PFSK-1 (cell line): ENCODE data around the gene TMUB1.

Experiments
- FOXP2 ChIP-seq: optimal IDR thresholded peaks from 2 replicates; pipeline ENCODE3; 2011; ENCODE audit warnings: borderline replicate concordance, control low read depth, inconsistent platforms; ENCODE audit not compliant: insufficient read depth; ENCODE audit errors: extremely low read length, extremely low read depth
- POLR2AphosphoS5 ChIP-seq: IDR thresholded peaks from 2 replicates; pipeline ENCODE4 v1.6.1; 2012; ENCODE audit warnings: low read depth, mild to moderate bottlenecking, control low read depth, low read length, moderate library complexity
- REST ChIP-seq, 2 experiments: IDR thresholded peaks; 2 replicates each; pipeline versions ENCODE4 v1.6.1 to v1.8.0; 2011 to 2012; ENCODE audit warnings: low read depth in 2 of 2, low read length in 2 of 2, control low read depth in 1 of 2, inconsistent platforms in 1 of 2, mild to moderate bottlenecking in 1 of 2, moderate library complexity in 1 of 2; ENCODE audit not compliant: insufficient read depth in 1 of 2
- SIN3A ChIP-seq: IDR thresholded peaks from 2 replicates; pipeline ENCODE4 v1.6.1; 2012; ENCODE audit warnings: mild to moderate bottlenecking, low read length, moderate library complexity, borderline replicate concordance; ENCODE audit not compliant: insufficient read depth
- TAF1 ChIP-seq: IDR thresholded peaks from 2 replicates; pipeline ENCODE4 v1.6.1; 2012; ENCODE audit warnings: low read length, control low read depth, borderline replicate concordance; ENCODE audit not compliant: insufficient read depth

GRCh38 chr7:151033864-151034249 lies 49.4 kb downstream of the TMUB1 start:
- TF ChIP-seq TAF1 (no peak), POLR2AphosphoS5 (no peak), SIN3A (no peak), REST (IDR thresholded peaks at IDR 0.05; ENCODE audit: insufficient read depth in 1 of 2, low read depth in 2 of 2, low read length in 2 of 2) (no peak), FOXP2 (no peak)
